RWPE1 (cell line): ENCODE data around the gene M6PR.

Experiments used
- CTCF ChIA-PET: fragments of 350-600 bp; sonication (Branson Sonifier 250); formaldehyde crosslinking; extraction: SDS; loops from one replicate; lab custom pipeline; 2021; lab: Yijun Ruan, JAX
- POLR2A ChIA-PET: fragments of 400-600 bp; formaldehyde crosslinking; extraction: SDS; loops from one replicate; lab custom pipeline; 2020; ENCODE audit warnings: antibody characterized with exemption; ENCODE audit not compliant: low non-redundant PET; lab: Yijun Ruan, JAX
- DNase-seq: peaks from one replicate; pipeline ENCODE4 v3.0.0; 2012; ENCODE audit warnings: low spot score
- H3K27ac ChIP-seq: fragments of 450-650 bp; 2 replicates; pipeline ENCODE4 v1.5.1; 2017
- CTCF ChIP-seq: fragments of 450-650 bp; conservative IDR thresholded peaks from 2 replicates; pipeline ENCODE4 v1.5.1; 2017; ENCODE audit warnings: low read depth, mild to moderate bottlenecking

Gene M6PR

GRCh38 chr12:8949342-8950220 lies at the start of gene M6PR:
Gene M6PR (minus strand): TSS chr12:8949645. CDS start chr12:8946404, 3,241 bp downstream.
- H3K27ac ChIP-seq: peak within 1 kb of the TSS; percentile 90
- ChIA-PET POLR2A (interaction anchor here (0.6 to 1.0 kb wide), 2 partner anchors 11 to 219 kb away, joined by 3 read pairs; no protein-coding TSS in a partner anchor), CTCF (interaction anchor here (0.5 to 1.8 kb wide), 5 partner anchors 13 to 422 kb away, joined by 3 to 7 read pairs (median 6); no protein-coding TSS in a partner anchor)
- DNase-seq: peak; percentile 99
- peak; percentile 46 for TF ChIP-seq CTCF

- POLR2A ChIA-PET: no interaction called here
Observed at GRCh38 chr12:8996682-8997405, 47.4 kb upstream of the M6PR start.

GRCh38 chr12:8995021-8995775 lies 45.8 kb upstream of the M6PR start:
- CTCF ChIA-PET: no interaction called here
- DNase-seq: no peak
- POLR2A ChIA-PET: no interaction called here
- H3K27ac ChIP-seq: no peak overlapping the region
- TF ChIP-seq CTCF: no peak

More at GRCh38 chr12:8996682-8997405, 47.4 kb upstream of the M6PR start:
- no peak for TF ChIP-seq CTCF
- no peak for DNase-seq
- H3K27ac ChIP-seq: no peak overlapping the region
- CTCF ChIA-PET: no interaction called here

GRCh38 chr12:8993827-8994226 lies 44.4 kb upstream of the M6PR start:
- no peak for TF ChIP-seq CTCF
- no peak for DNase-seq
- POLR2A ChIA-PET: no interaction called here
- CTCF ChIA-PET: no interaction called here
- H3K27ac ChIP-seq: no peak overlapping the region

GRCh38 chr12:8991371-8992345 lies 42.2 kb upstream of the M6PR start:
- H3K27ac ChIP-seq: no peak overlapping the region
- no peak for TF ChIP-seq CTCF
- ChIA-PET POLR2A (no interaction called here), CTCF (no interaction called here)
- no peak for DNase-seq
